MG63 (cell line): Measurements from ENCODE around the gene SORCS2. TPM values are rescaled to one million over a fixed set of nuclear protein-coding genes. Genes with fewer than 3 reads are reported as not detected.
A peak's percentile ranks its signal among the peaks of the same experiment; 100 is the strongest.

Experiments used
- DNase-seq: peaks from one replicate; pipeline ENCODE4 v3.0.0-alpha.2; 2020
- H3K27me3 ChIP-seq: fragments of 250-450 bp; sonication (Bioruptor Pico); 2 replicates; pipeline ENCODE4 v1.5.1; 2020; ENCODE audit warnings: mild to moderate bottlenecking, moderate library complexity
- H3K36me3 ChIP-seq: fragments of 250-450 bp; sonication (Bioruptor Pico); 2 replicates; pipeline ENCODE4 v1.5.1; 2020; ENCODE audit warnings: mild to moderate bottlenecking, moderate library complexity
- H3K4me3 ChIP-seq: fragments of 250-450 bp; sonication (Bioruptor Pico); 2 replicates; pipeline ENCODE4 v1.5.1; 2020; ENCODE audit warnings: mild to moderate bottlenecking, moderate library complexity
- H3K9me3 ChIP-seq: fragments of 250-450 bp; sonication (Bioruptor Pico); 2 replicates; pipeline ENCODE4 v1.5.1; 2020; ENCODE audit warnings: mild to moderate bottlenecking, moderate library complexity
- total RNA-seq: library from RNA; depleted of rRNA; stranded (reverse); fragments of >200 nt; shearing (Covaris generic); gene quantifications from 2 replicates; pipeline ENCODE4 v1.2.3, GENCODE V29; 2014; ENCODE audit warnings: low replicate concordance

Gene SORCS2
- total RNA-seq, 1 experiment from 2014 or later: 1.5 TPM

DNA sequence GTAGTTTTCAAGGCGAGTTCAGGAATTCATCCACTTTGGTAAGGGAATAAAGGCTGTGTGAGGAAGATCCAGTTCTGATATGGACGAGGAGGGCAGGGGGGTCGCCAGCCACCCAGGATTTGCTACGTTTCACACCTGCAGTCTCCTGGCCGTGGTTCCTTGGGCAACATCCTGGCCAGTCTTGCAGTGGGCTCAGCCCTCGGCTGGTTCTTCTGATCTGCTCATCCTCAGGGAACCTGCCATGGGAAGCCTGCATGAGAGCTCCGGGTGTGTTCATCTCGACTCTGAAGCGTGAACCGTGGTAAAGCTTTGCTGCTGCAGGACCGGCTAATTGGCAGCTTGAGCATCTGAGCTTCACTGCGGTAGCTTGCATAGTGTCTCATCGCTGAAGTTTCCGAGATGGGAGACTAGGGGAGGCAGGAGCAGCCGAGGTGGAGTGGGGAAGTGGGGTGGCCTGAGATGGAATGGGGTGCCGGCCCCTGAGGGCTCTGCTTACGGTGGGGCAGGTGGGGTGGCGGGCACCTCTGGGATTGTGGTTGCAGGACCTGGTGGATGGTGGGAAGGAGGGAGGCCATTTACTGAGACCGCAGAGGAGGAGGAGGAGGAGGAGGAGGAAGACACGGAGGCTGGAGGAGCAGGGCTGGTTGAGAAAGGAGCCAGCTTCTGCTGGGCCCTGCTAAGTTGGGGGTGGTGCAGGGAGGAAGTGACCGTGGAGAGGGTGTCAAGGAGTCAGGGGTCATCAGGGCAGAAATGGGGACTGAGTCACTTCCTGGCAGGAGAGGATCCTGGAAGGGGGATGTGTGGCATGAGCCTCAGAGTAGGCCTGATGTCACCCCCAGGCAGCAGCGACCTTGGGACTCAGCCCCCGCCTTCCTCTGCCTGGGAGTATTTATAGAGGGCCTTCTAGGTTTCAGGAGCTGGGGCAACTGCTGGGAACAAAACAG, 455.5 kb downstream of the SORCS2 start:
- Histone ChIP-seq H3K9me3 (no peaks in the 10 kb centered on the region), H3K27me3 (no peaks in the 10 kb centered on the region), H3K36me3 (no peaks in the 10 kb centered on the region), H3K4me3 (no peak overlapping the region)
- DNase-seq: peak; percentile 81

DNA sequence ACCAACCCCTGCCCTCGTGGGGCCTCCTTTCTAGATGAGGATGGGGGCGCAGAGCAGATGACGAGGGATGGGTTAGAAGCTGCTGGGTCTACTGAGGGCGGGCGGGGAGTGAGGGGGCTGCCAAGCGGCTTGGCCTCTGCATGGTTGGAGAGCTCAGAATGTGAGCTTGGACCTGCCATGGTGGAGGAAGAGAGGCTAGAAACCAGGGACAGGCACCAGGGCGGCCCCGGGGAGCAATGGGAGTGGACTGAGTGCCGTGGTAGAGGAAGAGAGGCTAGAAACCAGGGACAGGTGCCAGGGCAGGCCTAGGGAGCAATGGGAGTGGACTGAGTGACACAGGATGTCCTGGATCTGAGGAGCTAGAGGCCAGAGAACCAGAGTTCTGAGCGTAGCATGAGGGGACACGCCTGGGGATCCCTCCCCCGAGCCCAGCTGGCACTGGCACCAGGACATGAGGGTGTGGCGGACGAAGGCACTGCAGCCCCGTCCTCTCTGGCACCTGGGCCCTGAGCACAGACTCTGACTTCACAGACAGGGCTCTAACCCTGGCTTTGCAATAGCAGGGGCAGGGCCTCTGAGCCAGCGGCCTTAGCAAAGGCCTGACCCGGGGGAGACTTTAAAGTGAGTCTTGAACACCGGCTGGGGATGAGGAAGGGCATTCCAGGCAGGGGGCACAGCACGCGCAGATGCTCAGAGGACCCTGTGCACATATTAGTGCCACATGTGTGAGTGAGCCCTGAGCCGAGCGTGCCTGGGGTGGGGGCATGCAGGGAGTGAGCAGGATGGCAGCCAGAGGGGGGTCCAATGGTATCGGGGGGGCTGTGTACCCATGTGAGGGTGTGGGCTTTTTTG, 456.4 kb downstream of the SORCS2 start:
- Histone ChIP-seq H3K36me3 (no peaks in the 10 kb centered on the region), H3K9me3 (no peaks in the 10 kb centered on the region), H3K27me3 (no peaks in the 10 kb centered on the region), H3K4me3 (no peak overlapping the region)
- no peak for DNase-seq

DNA sequence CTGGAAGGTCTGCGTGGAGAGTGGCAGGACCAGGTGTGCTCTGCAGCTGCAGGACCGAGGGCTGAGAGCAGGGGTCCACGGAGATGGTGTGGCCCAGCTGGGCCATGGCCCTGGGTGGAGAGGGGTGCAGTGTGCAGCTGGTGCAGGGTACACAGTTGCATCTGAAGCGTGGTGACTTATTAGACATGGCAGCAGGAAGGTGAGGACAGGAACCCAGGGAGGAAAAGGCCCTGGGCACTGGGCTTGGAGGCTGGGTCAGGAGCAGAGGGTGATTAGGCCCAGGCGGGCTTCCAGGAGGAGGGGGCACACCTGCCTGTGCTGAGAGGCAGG, 457.0 kb downstream of the SORCS2 start:
- no peaks in the 10 kb centered on the region for H3K27me3 ChIP-seq
- DNase-seq: no peak
- H3K36me3 ChIP-seq: no peaks in the 10 kb centered on the region
- H3K9me3 ChIP-seq: no peaks in the 10 kb centered on the region
- H3K4me3 ChIP-seq: no peak overlapping the region

DNA sequence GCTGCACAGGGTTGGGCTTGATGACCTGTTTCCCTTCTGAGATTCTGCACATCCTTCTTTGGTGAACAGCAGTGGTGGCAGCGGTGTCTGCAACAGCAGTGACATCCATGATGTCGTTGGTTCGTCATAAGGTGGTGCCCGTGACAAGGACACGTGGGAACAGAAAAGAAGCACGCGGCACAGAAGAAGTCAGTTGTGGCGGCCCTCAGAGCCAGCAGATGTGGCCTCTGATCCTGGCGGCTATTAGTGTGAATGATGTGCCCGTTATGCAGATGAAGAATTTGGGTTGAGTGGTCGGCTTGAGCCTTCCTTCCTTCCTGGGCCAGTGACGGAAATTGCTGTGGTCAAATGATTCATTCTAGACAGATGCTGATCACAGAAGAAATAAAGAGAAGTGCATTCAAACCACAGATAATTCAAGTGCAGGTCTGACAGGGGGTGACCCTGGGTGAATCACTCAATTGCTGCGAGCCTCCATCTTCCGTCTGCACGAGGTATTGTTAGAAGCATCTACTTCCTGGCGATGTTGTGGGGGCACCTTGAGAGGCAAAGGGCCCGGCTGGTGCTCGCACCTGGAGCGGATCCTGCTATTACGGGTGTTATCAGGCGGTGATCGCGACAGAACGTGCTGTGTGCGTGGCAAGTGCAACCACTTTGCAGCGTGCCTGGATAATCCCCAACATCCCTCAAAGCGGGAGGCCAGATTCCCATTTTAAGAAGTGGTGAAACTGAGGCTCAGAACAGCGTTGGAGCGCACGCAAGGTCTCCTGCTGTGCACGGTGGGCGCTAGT, 457.6 kb downstream of the SORCS2 start:
- Histone ChIP-seq H3K4me3 (no peak overlapping the region), H3K27me3 (no peaks in the 10 kb centered on the region), H3K36me3 (no peaks in the 10 kb centered on the region), H3K9me3 (no peaks in the 10 kb centered on the region)
- DNase-seq: peak; percentile 59

DNA sequence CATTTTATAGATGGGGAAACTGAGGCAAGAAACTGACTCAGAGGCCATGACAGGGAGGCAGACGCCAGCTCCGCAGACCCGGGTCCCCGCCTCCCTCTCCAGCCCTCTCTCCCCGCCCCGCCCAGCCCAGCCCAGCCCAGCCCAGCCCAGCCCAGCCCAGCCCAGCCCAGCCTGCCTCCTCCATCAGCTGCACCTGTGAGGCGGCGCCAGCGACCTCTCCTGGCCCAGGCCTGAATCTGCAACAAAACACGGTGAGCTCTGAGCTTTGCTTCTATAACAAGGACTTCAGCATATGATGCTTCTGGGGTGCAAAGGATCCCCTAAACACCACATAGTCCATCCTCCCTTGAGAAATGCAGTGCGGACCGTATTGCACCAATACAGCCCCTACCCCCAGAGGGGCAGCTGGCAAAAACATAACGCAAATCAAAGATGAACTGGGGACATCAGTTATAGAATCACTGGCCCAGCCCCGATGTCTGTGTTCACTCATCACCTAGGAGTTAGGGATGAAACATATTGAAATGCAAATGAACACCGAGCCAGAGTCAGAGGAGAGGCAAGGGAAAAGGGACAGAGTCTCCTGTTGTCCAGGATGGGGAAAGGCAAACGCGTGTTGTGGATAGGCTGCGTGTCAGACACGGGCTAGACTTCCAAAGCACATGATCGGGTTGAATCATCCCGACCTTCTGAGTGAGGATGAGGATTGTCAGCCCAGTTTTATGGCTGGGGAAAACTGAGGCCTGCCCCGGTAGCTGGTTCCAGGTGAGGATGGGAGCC, 458.5 kb downstream of the SORCS2 start:
- no peaks in the 10 kb centered on the region for H3K27me3 ChIP-seq
- no peak overlapping the region for H3K4me3 ChIP-seq
- no peak for DNase-seq
- no peaks in the 10 kb centered on the region for H3K9me3 ChIP-seq
- H3K36me3 ChIP-seq: no peaks in the 10 kb centered on the region

DNA sequence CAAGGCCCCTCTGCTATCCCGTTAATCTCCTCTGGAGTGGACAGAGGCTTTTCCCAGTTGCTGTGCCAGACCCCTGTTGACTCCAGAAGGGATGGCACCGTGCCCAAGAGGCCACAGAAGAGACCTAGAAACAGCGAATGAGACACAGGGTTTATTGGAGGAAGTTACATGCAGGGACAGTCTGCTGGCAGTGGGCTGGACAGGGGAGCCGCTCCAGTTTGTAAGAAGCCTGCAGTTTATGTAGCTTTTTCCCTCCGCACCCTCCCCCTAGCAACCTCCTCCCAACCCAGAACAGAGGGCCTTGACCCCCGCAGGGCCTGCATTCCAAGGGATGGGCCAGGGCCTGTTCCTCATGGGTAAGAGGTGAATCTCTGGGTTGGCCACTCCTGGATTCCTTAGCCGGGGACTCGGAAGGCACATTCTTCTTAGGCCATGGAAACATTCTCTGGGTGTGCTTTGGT, 459.2 kb downstream of the SORCS2 start:
- H3K36me3 ChIP-seq: no peaks in the 10 kb centered on the region
- H3K27me3 ChIP-seq: no peaks in the 10 kb centered on the region
- no peaks in the 10 kb centered on the region for H3K9me3 ChIP-seq
- H3K4me3 ChIP-seq: no peak overlapping the region
- no peak for DNase-seq

DNA sequence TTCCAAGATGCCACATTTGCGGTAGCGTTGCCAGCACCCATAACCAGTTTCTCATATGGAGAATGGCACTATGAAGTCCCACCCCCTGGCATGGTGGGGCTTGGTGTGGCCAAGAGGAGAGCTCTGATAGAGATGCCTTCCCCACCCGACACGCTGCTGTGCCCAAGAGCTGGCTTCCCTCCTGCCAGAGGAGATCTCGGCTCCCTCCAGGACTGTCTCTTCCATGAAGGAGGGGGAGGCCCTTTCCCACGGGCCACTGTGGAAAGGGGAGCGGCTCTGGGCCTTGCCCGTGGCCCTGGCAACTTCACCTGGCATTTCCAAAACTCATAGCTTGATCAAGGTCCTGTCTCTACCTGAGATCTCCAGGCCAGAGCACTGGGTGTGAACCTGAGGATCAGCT, 459.7 kb downstream of the SORCS2 start:
- Histone ChIP-seq H3K4me3 (no peak overlapping the region), H3K27me3 (no peaks in the 10 kb centered on the region), H3K36me3 (no peaks in the 10 kb centered on the region), H3K9me3 (no peaks in the 10 kb centered on the region)
- no peak for DNase-seq

DNA sequence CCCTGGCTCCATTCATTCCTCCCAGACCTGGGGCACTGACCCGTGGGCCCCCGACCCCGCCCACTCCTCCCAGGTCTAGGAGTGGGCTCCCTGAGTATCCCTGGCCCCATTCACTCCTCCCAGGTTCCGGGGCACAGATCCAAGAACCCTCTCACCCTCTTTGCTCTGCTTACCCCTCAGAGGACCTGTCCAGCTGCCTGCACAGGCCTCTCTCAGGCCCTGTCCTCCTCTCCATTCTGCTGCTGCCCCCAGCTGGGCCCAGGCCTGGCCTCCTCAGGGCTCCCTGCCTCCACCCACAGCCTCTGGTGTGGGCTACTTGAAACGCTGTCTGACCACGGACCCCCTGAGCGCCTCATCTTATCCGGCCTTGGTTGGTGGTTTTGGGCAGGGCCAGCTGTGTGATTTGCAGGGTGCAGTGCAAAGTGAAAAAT, 460.1 kb downstream of the SORCS2 start:
- no peak overlapping the region for H3K4me3 ChIP-seq
- DNase-seq: no peak
- H3K36me3 ChIP-seq: no peaks in the 10 kb centered on the region
- H3K9me3 ChIP-seq: no peaks in the 10 kb centered on the region
- no peaks in the 10 kb centered on the region for H3K27me3 ChIP-seq

DNA sequence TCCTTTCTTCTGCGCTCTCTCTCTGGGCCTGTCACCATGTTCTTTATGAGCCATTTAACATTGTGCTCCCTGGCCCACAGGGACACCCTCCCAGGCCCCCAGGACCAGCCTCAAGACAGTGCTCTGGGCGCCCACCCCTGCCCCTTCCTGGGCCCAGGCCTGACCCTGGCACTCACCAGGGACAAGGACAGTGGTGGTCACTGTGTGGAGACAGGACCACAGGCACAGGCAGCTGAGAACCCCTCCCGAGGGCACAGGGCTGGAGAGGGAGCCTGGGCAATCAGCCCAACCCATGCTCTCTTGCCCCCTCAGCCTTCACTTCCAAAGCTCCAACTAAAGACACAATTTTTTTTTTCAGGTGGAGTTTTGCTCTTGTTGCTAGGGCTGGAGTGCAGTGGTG, 460.6 kb downstream of the SORCS2 start:
- no peak for DNase-seq
- no peaks in the 10 kb centered on the region for H3K36me3 ChIP-seq
- no peak overlapping the region for H3K4me3 ChIP-seq
- H3K9me3 ChIP-seq: no peaks in the 10 kb centered on the region
- no peaks in the 10 kb centered on the region for H3K27me3 ChIP-seq

DNA sequence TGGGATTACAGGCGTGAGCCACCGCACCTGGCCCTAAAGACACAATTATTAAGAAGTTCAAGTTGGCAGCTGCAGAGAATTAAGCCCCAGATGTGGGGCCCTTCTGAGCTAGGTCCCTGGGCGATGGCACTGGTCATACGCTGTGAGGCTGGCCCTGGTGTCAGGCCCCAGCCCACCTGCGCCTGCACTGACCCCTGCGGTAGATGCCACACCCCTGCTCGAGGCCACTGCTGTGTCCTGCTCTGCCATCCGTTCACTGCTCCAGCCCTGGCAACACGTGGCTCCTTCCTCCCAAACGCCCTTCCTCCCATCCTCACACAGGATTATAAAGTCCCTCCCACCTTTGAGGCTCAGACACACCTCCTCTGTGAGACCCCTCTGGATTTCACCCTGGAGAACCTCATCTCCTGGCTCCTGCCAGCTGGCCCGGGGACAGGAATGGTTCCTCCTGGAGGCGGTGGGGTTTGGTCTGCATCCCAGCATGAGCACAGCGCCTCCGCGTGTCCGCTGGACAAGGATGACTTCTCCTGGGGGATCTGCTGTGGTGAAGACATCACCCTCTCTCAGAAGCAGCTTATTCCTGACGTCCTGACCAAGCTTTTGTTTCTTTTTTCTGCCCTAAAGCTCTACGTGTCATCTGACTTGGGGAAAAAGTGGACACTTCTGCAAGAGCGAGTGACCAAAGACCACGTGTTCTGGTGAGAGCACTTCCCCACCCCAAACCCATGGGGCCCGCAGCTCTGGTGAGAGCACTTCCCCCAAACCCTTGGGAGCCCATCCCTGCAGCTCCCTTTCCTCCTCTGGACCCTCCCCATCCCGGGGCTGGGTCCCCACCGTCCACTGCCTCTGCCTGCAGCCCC, 461.4 kb downstream of the SORCS2 start:
- Histone ChIP-seq H3K4me3 (no peak overlapping the region), H3K36me3 (no peaks in the 10 kb centered on the region), H3K9me3 (no peaks in the 10 kb centered on the region), H3K27me3 (no peaks in the 10 kb centered on the region)
- DNase-seq: no peak

DNA sequence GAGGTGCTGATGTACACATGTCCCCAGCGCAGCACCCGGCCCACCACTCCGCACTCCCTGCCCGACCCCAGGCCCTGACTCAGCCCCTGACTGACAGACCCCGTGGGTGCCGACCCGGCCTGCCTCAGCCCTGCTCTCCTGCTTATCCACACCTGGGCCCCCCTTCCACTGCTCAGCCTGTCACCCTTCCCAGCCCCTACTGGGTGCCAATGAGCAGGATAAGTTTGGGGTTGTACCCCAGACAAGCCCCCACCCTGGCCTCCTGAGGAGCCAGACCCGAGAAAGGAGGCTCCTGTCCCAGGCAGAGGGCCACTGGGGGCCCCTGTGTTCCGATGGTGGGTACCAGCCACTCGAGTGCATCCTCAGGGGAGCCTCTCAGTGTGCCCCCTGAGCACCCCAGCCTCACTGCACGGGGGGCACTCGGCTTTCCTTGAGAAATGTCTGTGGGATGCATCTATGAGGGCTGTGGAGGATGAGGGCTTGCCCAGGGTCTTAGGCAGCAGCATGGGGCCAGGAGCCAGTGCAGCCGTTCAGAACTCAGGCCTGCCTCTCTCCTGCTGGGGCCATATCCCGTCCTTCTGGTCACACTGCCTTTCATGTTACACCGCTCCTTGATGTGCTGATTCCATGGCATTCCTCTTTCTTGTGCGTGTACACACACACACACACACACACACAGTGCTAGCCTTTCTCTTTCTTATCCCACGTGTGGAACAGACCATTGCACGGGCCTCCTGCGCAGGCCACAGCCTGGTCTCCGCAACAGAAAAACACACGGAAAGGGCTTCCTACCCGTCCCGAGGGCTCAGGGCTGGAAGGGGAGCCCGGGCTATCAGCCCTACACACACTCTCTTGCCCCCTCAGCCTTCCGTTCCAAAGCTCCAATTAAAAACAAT, 462.5 kb downstream of the SORCS2 start:
- DNase-seq: no peak
- no peaks in the 10 kb centered on the region for H3K36me3 ChIP-seq
- no peak overlapping the region for H3K4me3 ChIP-seq
- no peaks in the 10 kb centered on the region for H3K27me3 ChIP-seq
- H3K9me3 ChIP-seq: no peaks in the 10 kb centered on the region

DNA sequence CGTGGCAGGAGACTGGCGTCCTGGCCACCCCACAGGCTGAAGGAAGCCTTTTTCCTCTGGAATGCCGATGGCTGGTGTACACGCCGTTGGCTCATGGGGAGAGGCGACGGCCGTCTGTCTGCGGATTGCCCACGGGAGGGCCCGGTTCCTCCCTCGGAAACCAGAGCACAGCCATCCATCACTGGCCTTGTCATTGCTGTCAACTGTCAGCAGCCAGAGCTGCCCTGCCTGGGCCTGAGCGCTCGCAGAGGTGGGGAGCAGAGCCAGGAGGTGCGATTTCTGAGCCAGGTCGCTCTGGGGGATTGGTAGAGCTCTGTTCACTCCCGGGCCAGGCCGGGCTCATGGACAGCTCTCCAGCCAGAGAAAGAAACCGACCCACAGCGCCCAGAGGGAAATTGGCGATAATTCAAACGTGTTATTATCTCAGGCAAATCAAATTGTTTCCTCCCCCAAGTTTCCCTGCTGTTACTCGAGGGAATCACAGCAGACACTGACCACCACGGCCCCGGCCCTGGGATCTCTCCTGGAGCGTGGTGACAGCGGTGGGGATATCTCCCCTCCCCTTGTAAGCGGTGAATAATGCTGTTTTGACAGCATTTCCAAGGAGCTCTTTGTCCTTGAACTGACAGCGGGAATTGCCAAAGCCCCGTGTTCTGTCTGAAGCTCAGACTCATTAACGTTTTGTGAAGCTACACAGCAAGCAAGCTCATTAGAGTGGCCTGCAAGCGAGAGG, 463.3 kb downstream of the SORCS2 start:
- no peak overlapping the region for H3K4me3 ChIP-seq
- H3K36me3 ChIP-seq: no peaks in the 10 kb centered on the region
- no peaks in the 10 kb centered on the region for H3K9me3 ChIP-seq
- no peak for DNase-seq
- H3K27me3 ChIP-seq: no peaks in the 10 kb centered on the region

DNA sequence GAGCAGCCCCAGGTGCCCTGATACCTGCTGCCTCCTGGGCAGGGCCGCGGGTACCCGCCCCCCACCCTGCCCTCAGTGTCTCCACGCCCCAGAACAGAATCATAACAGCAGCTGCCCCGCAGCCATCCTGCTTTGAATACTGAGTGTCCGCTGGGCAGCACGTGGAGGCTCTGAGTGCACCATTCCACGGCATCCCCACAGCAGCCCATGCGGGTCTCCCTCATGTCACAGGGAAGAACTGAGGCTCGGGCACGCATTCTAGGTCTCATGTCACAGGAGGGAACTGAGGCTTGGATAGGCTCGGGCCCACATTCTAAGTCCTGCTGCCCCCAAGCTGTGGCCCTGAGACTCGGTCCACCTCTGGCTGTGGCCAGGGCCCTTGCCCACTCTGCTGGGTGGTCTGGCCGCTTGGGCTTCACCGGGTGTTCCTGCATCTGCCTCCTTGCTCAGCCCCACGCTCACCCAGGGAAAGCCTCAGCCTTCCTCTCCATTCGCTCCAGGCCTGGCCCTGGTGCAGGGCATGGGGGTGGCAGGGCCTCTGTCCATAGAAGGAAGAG, 464.0 kb downstream of the SORCS2 start:
- H3K27me3 ChIP-seq: no peaks in the 10 kb centered on the region
- no peak for DNase-seq
- no peaks in the 10 kb centered on the region for H3K9me3 ChIP-seq
- H3K4me3 ChIP-seq: no peak overlapping the region
- H3K36me3 ChIP-seq: no peaks in the 10 kb centered on the region
